Adrenal gland (tissue), 12 donors: ENCODE results near the gene DMRT3. TPM values are rescaled to one million over a fixed set of nuclear protein-coding genes. Genes with fewer than 3 reads are reported as not detected.

Experiments
- DNase-seq, 7 donors: peaks; one replicate each; pipeline ENCODE4 v3.0.0-alpha.2; 2019 to 2020
- H3K27ac ChIP-seq, 5 donors: fragments of 200-600 bp; sonication (generic) in 4 of 5; 1 replicate in 3 of 5; 2 replicates in 2 of 5; pipeline versions ENCODE4 v1.5.1 to v1.8.0; 2016 to 2020; ENCODE audit warnings: mild to moderate bottlenecking in 1 of 5
- H3K27me3 ChIP-seq: fragments of 200-600 bp; 2 replicates; pipeline ENCODE4 v1.8.0; 2021
- H3K36me3 ChIP-seq, 2 donors: fragments of 200-600 bp; replicated peaks in 1 of 2; 1 replicate in 1 of 2; 2 replicates in 1 of 2; pipeline versions ENCODE4 v1.5.1 to v1.8.0; 2018 to 2022
- H3K4me1 ChIP-seq, 2 donors: fragments of 200-600 bp; replicated peaks in 1 of 2; 1 replicate in 1 of 2; 2 replicates in 1 of 2; pipeline versions ENCODE4 v1.5.1 to v1.8.0; 2018 to 2021
- H3K4me3 ChIP-seq, 4 donors: fragments of 200-600 bp; sonication (generic) in 3 of 4; one replicate each; pipeline ENCODE4 v1.5.1; 2016 to 2018
- H3K9me3 ChIP-seq, 3 donors: fragments of 200-600 bp; sonication (generic) in 1 of 3; replicated peaks in 1 of 3; 1 replicate in 2 of 3; 2 replicates in 1 of 3; pipeline versions ENCODE4 v1.5.1 to v1.8.0; 2016 to 2021
- POLR2A ChIP-seq, 2 donors: fragments of 450-650 bp; IDR thresholded peaks; one replicate each; pipeline ENCODE4 v1.6.1; 2017; ENCODE audit warnings: antibody characterized with exemption in 2 of 2, mild to moderate bottlenecking in 2 of 2, moderate library complexity in 1 of 2
- WGBS, 4 donors: extraction: QIAGEN DNeasy Blood & Tissue Kit in 2 of 4; methylation state at CpG; one replicate each; pipeline versions ENCODE4 v1.1.5 to v1.1.7; 2013 to 2017; 5-methylcytosine and 5-hydroxymethylcytosine counted together
- intact Hi-C, 2 donors: fragments of 100-400 bp; cut with DNase I; formaldehyde crosslinking; loops; one replicate each; pipeline versions ENCODE4 v1.14.1 to v1.15.0; 2022 to 2023
- polyA plus RNA-seq, 3 donors: library from polyadenylated mRNA; stranded (reverse); fragments of 200-250 nt in 2 of 3; fragments of 350-450 nt in 1 of 3; fragmentation: Illumina TruSeq in 1 of 3; extraction: RNeasy Lipid Tissue Mini Kit (QIAGEN cat#74804) in 1 of 3; gene quantifications; one replicate each; pipeline ENCODE4 v1.2.3, GENCODE V29; 2013 to 2014
- total RNA-seq, 9 donors: library from RNA; depleted of rRNA in 4 of 9; stranded (reverse); fragments of >200 nt in 4 of 9; fragments of 120-200 nt in 1 of 9; fragmentation: NEBNext Ultra II Directional in 1 of 9; extraction: Animal tissue kit (Norgen Biotek cat#: 25700) in 1 of 9; gene quantifications; one replicate each; pipeline versions ENCODE4 v1.1.0 to v1.2.4, GENCODE V29; 2013 to 2023
- TF ChIP-seq, protein P1 (sequence below), 6 experiments: fragments of 450-650 bp in 4 of 6; fragments of 200-600 bp in 2 of 6; sonication (generic) in 1 of 6; IDR thresholded peaks; 1 replicate in 5 of 6; 2 replicates in 1 of 6; pipeline versions ENCODE4 v1.5.1 to v1.8.0; 2016 to 2021; ENCODE audit warnings: antibody characterized with exemption in 6 of 6, mild to moderate bottlenecking in 2 of 6, moderate library complexity in 1 of 6
- donor health status: healthy with polysubstance abuse.
- donor health status: Bipolar disorder and iron deficiency.
- donor health status: DM: yes; HTN: yes; CAD: no.
- donor health status: DM: no; HTN: no; CAD: no.
- donor health status: DM: no; HTN: no; CAD: no.
- donor health status: DM: yes; HTN: yes; CAD: no.

Gene DMRT3
- total and polyA plus RNA-seq, 12 donors, result 0.07 TPM; not detected in 11

DNA sequence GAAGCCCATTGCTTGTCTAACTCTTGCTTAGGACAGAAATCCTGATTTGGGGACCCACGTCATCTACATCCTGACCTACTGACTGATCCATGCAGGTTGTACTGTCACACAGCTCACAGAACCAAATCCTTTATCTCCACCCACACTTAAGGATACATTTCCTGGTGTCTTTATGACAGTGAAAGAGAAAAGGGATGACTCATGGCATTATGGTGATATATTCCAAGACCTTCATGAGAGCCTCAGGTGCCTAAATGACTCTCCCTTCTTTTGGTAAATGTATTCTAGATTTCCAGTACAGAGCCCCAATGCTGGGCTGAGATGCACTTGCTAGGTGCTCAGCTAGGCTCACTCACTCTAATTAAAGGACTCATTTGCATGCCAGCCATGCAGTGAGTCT, 47.7 kb downstream of the DMRT3 start:
- DNase-seq, result no peak
- Histone ChIP-seq H3K4me1 (no peaks in the 10 kb centered on the region), H3K36me3 (no peaks in the 10 kb centered on the region), H3K9me3 (peaks cover 0 to 5% (median 0%) of the 10 kb centered on the region in 3 donors), H3K4me3 (no peak overlapping the region), H3K27ac (no peak overlapping the region), H3K27me3 (peaks cover 17% of the 10 kb centered on the region)
- TF ChIP-seq POLR2A (IDR thresholded peaks at IDR 0.05), result no peak
- TF ChIP-seq, protein P1, sequence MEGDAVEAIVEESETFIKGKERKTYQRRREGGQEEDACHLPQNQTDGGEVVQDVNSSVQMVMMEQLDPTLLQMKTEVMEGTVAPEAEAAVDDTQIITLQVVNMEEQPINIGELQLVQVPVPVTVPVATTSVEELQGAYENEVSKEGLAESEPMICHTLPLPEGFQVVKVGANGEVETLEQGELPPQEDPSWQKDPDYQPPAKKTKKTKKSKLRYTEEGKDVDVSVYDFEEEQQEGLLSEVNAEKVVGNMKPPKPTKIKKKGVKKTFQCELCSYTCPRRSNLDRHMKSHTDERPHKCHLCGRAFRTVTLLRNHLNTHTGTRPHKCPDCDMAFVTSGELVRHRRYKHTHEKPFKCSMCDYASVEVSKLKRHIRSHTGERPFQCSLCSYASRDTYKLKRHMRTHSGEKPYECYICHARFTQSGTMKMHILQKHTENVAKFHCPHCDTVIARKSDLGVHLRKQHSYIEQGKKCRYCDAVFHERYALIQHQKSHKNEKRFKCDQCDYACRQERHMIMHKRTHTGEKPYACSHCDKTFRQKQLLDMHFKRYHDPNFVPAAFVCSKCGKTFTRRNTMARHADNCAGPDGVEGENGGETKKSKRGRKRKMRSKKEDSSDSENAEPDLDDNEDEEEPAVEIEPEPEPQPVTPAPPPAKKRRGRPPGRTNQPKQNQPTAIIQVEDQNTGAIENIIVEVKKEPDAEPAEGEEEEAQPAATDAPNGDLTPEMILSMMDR (IDR thresholded peaks at IDR 0.05), result no peak
- intact Hi-C loops, result no loop called here
- WGBS, 4 donors, result 63 to 95% (median 76%) methylated on average over 1 of the region's 1 CpG

DNA sequence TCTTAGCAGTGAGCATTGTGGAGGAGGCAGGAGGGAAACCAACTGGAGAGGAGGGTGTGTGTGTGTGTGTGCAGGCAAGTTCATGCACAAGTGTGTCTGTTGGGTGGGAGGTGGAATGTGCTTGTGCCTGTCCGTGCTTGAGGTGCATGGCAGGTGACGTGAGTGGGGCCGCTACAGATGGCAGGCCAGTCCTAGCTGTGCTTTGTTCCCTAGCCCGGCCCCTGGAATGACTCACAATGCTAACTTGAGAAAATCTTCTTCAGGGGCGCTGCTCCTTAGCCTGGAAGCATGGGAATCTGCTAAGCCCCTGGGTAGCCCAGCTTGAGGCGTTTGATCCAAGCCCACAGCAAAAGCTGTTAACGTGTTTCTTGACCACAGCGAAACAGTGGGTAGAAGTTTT, 48.7 kb downstream of the DMRT3 start:
- TF ChIP-seq POLR2A (IDR thresholded peaks at IDR 0.05), result no peak
- TF ChIP-seq, protein P1 (IDR thresholded peaks at IDR 0.05), result no peak
- no peaks in the 10 kb centered on the region for H3K36me3 ChIP-seq
- no peak overlapping the region for H3K4me3 ChIP-seq
- no peak overlapping the region for H3K27ac ChIP-seq
- 48 to 73% (median 70%) methylated on average over 8 of the region's 8 CpGs for WGBS, 4 donors
- no peak for DNase-seq
- peaks cover 15% of the 10 kb centered on the region for H3K27me3 ChIP-seq
- H3K4me1 ChIP-seq, result no peaks in the 10 kb centered on the region
- H3K9me3 ChIP-seq, result peaks cover 0 to 5% (median 0%) of the 10 kb centered on the region in 3 donors
- intact Hi-C loops, result no loop called here

DNA sequence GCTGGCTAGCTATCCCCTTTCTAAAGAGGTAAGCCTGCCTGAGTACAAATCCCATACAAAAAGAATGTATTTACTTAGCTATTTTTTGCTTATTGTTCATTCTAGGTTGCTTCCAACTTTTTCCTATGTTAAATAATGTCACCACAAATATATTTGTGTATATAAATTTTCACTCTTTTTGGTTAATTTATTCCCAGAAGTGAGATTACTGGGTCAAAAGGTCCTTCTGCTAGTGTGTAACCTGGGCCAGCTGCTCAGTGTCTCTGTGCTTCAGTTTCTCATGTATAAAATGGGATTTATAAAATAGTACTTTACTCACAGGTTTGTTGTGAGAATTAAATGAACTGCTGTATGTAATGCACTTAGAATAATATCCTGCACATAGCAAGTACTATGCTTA, 49.8 kb downstream of the DMRT3 start:
- no peaks in the 10 kb centered on the region for H3K4me1 ChIP-seq
- H3K9me3 ChIP-seq, result peaks cover 0 to 5% (median 0%) of the 10 kb centered on the region in 3 donors
- H3K27ac ChIP-seq, result no peak overlapping the region
- intact Hi-C loops, result no loop called here
- H3K4me3 ChIP-seq, result no peak overlapping the region
- DNase-seq, result no peak
- no peaks in the 10 kb centered on the region for H3K36me3 ChIP-seq
- peaks cover 13% of the 10 kb centered on the region for H3K27me3 ChIP-seq
- TF ChIP-seq, protein P1 (IDR thresholded peaks at IDR 0.05), result no peak
- no peak for TF ChIP-seq POLR2A (IDR thresholded peaks at IDR 0.05)

DNA sequence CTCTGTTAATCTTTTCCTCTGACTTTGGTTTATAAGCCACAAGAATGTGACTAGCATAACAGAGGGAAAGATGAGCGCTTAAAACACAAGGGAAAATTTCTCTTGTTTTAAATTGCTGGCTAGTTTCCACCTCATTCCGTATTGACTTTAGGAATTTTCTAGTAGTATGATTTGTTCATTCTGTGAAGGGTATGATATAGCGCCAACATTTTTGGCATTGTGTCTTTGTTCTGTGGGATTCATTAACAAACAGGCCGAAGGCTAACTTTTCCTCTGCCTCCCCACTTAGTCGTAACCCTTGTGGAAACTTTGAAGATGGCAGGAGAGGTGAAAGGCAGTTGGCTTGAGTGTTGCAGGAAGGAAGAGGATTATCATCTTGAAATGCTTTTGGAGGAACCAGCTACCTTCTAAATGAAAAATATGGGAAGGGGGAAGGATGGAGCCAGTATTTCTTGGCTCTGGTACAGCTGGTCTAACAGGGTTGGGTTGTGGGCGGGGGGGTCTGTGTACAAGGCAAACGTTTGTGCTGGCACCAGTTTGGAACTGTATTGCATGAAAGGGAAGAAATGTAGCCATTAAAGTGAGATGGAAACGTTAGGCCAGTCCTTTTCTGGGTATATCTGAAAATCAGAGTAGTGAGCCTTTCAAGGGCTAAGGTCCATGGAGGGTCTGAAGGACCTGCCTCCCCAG, 52.2 kb downstream of the DMRT3 start:
- DNase-seq, result no peak
- no peaks in the 10 kb centered on the region for H3K36me3 ChIP-seq
- 52 to 61% (median 57%) methylated on average over 8 of the region's 8 CpGs for WGBS, 4 donors
- no peak for TF ChIP-seq POLR2A (IDR thresholded peaks at IDR 0.05)
- TF ChIP-seq, protein P1 (IDR thresholded peaks at IDR 0.05), result no peak
- H3K27ac ChIP-seq, result no peak overlapping the region
- H3K27me3 ChIP-seq, result no peaks in the 10 kb centered on the region
- no peaks in the 10 kb centered on the region for H3K4me1 ChIP-seq
- H3K4me3 ChIP-seq, result no peak overlapping the region
- H3K9me3 ChIP-seq, result no peaks in the 10 kb centered on the region
- intact Hi-C loops, result no loop called here
